ENCODE measurements around the gene SFMBT1. TPM values are rescaled to one million over a fixed set of nuclear protein-coding genes. Genes with fewer than 3 reads are reported as not detected.

The SFMBT1 gene
- total and polyA plus RNA-seq, 2 of the 4 experiments (the other 2 are of a cell fraction): 1.0 to 1.8 TPM

DNA sequence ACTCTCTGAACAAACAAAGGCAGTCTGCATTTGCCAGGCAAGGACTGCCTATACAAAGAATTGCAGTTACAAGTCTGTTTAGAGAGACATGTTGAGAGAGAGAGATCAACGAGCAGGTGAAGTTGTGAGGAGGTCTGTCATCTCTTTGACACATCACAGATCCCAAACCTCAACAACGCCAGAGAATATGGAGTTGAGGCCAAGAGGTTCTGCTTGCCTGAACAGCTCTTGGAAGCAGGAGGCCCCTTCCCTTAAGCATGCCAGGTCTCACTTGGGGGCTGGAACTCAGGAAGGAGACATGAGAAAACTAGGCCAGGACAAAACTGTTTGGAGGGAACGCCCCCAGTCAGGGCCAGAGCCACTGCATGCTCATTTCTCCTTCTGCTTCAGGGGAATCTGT lies 188.7 kb downstream of the SFMBT1 start:
- Histone ChIP-seq H3K14ac (replicated peaks; ENCODE audit: low read depth, low read length) (no peak overlapping the region), H3K27ac (ENCODE audit: insufficient read depth, low read length) (no peak overlapping the region), H3K4me2 (ENCODE audit: low read depth, low read length) (no peak overlapping the region), H3K4ac (ENCODE audit: low read depth, low read length) (no peak overlapping the region), H4K5ac (ENCODE audit: low read depth, low read length) (no peak overlapping the region), H3K4me3 (ENCODE audit: insufficient read depth, low read depth, low read length) (no peak overlapping the region), H4K20me1 (ENCODE audit: insufficient read depth, low read length) (peaks cover 7% of the 10 kb centered on the region; the same call in 1 of the 2 replicates), H3K36me3 (ENCODE audit: control insufficient read depth, insufficient read depth, low read length) (peaks cover 2% of the 10 kb centered on the region), H2BK20ac (ENCODE audit: low read depth, low read length) (no peak overlapping the region), H4K91ac (ENCODE audit: insufficient read depth, low read depth, low read length) (no peak overlapping the region), H3K9me1 (ENCODE audit: insufficient read depth, low read length) (peaks cover 12% of the 10 kb centered on the region; the same call in 1 of the 2 replicates), H3K9ac (ENCODE audit: low read depth, low read length) (no peak overlapping the region), H3K79me1 (ENCODE audit: low read depth in 1 of 2, low read length in 2 of 2) (peaks cover 0 to 3% of the 10 kb centered on the region in 2 experiments; a peak in 1 of 4 replicates), H3K18ac (ENCODE audit: low read depth, low read length) (no peak overlapping the region), H2BK5ac (ENCODE audit: low read depth, low read length, poor library complexity, severe bottlenecking) (no peak overlapping the region), H2AK5ac (ENCODE audit: low read depth, low read length) (no peak overlapping the region), H2BK120ac (ENCODE audit: low read depth, low read length) (no peak overlapping the region), H4K8ac (ENCODE audit: low read depth in 2 of 2, low read length in 2 of 2) (no peak overlapping the region), H3K56ac (ENCODE audit: extremely low read depth, insufficient read depth, low read length) (no peak overlapping the region), H2BK15ac (ENCODE audit: low read depth, low read length) (no peak overlapping the region), H3K23ac (ENCODE audit: low read depth, low read length) (no peak overlapping the region), H3K27me3 (ENCODE audit: control insufficient read depth, insufficient read depth, low read length) (no peaks in the 10 kb centered on the region), H3K9me3 (ENCODE audit: control insufficient read depth, insufficient read depth, low read length) (no peaks in the 10 kb centered on the region), H2AK9ac (replicated peaks; ENCODE audit: low read depth, low read length, poor library complexity) (no peak overlapping the region), H3K4me1 (ENCODE audit: control insufficient read depth, insufficient read depth, low read length) (peaks cover 2% of the 10 kb centered on the region; the same call in 1 of the 2 replicates), H2AFZ (replicated peaks; ENCODE audit: low read length, poor library complexity) (no peak overlapping the region)
- in situ Hi-C loops (cut with MboI; ENCODE audit: low sequenced_read_pairs) (no loop called here), dilution Hi-C loops (cut with HindIII; ENCODE audit: low sequenced_read_pairs, unreplicated experiment) (no loop called here), intact Hi-C loops (cut with micrococcal nuclease) (no loop called here)
- BruUV-seq (replicated peaks): no TSS peak
- CTCF ChIA-PET: no interaction called here
- no peak for ATAC-seq (ENCODE audit: low read depth)
- POLR2A ChIA-PET (ENCODE audit: unreplicated experiment): no interaction called here
- no peak for TF ChIP-seq RFX5 (IDR thresholded peaks at IDR 0.05; ENCODE audit: low read depth, low read length)
- no peak for TF ChIP-seq CEBPB (IDR thresholded peaks at IDR 0.05; ENCODE audit: low read depth, low read length)
- no peak for TF ChIP-seq RAD21 (IDR thresholded peaks at IDR 0.05; ENCODE audit: low read length)
- no CpG with 5 or more reads among the region's 3 CpGs for WGBS, 2 experiments (ENCODE audit: extremely low coverage in 2 of 2, insufficient read length in 1 of 2)
- no peak for DNase-seq

All from IMR-90 (cell line).